Forelimb muscle (tissue), 1 donor: ENCODE data around the gene GUK1. TPM values are rescaled to one million over a fixed set of nuclear protein-coding genes. Genes with fewer than 3 reads are reported as not detected.
"Not testable (repeated sequence)": the region's sequence is repeated elsewhere in the genome, so short reads cannot be mapped to it uniquely, and the experiment has no call there.

Experiments
- DNase-seq: peaks from one replicate; pipeline ENCODE4 v3.0.0-alpha.2; 2013; ENCODE audit warnings: low read depth
- polyA plus RNA-seq: library from polyadenylated mRNA; unstranded; fragments of 120-200 nt; gene quantifications from one replicate; pipeline ENCODE4 v1.2.1, GENCODE V29; 2013; ENCODE audit not compliant: insufficient read length

Gene GUK1
- polyA plus RNA-seq, 1 donor = 125 TPM

GRCh38 chr1:228177183-228177475 is 37.0 kb downstream of the GUK1 start:
- DNase-seq = no peak

- DNase-seq = no peak
These were observed 37.9 kb downstream of the GUK1 start for GRCh38 chr1:228177721-228178710.

- DNase-seq = no peak
These were observed 38.9 kb downstream of the GUK1 start for GRCh38 chr1:228178737-228179684.

GRCh38 chr1:228180271-228180958 is 40.3 kb downstream of the GUK1 start:
- DNase-seq = no peak

GRCh38 chr1:228180959-228181644 is 41.0 kb downstream of the GUK1 start:
- no peak for DNase-seq

- no peak for DNase-seq
These were observed 41.6 kb downstream of the GUK1 start for GRCh38 chr1:228181645-228182034.

GRCh38 chr1:228182296-228183030 is 42.4 kb downstream of the GUK1 start:
- DNase-seq = no peak

- no peak for DNase-seq
These were observed 44.1 kb downstream of the GUK1 start for GRCh38 chr1:228184152-228184551.

- no peak for DNase-seq
These were observed 45.5 kb downstream of the GUK1 start for GRCh38 chr1:228185641-228185965.

- DNase-seq = not testable (repeated sequence)
These were observed 48.2 kb downstream of the GUK1 start for GRCh38 chr1:228188249-228188648.

- DNase-seq = no peak
These were observed 50.1 kb downstream of the GUK1 start for GRCh38 chr1:228190182-228190581.

- DNase-seq = no peak
These were observed 50.7 kb downstream of the GUK1 start for GRCh38 chr1:228190778-228191177.

- no peak for DNase-seq
These were observed 54.4 kb downstream of the GUK1 start for GRCh38 chr1:228194436-228194835.

- no peak for DNase-seq
These were observed 55.1 kb downstream of the GUK1 start for GRCh38 chr1:228194921-228195812.

GRCh38 chr1:228197555-228198147 is 57.6 kb downstream of the GUK1 start:
- DNase-seq = no peak
